HG03095 (cell line): ENCODE measurements around the gene OR2V2.

Experiments used
- ATAC-seq: cut with Tn5 transposase; IDR thresholded peaks from one replicate; pipeline ENCODE4 v1.9.1; 2021; ENCODE audit warnings: moderate library complexity; ENCODE audit not compliant: unreplicated experiment

OR2V2 gene

GRCh38 chr5:181205761-181206649, 58.6 kb downstream of the OR2V2 start:
- no peak for ATAC-seq

GRCh38 chr5:181207214-181207959, 60.0 kb downstream of the OR2V2 start:
- ATAC-seq: no peak

DNA sequence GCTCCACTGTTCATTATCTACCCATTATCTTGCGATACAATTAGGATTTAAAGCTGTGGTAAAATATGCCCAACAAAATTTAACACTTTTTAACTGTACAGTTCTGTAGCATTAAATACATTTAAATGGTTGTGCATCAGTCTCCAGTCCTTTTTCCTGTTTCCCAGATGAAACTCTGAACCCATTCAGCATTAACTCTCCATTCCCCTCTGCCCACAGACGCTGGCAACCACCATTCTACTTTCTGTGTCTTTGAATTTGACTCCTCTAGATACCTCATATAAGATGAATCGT, 60.5 kb downstream of the OR2V2 start:
- ATAC-seq: no peak
